GM12878 (cell line): Measurements from ENCODE around the gene GIPC1. TPM values are rescaled to one million over a fixed set of nuclear protein-coding genes. Genes with fewer than 3 reads are reported as not detected.

ENCODE experiments used
- ATAC-seq: fragments of 200-7000 bp; cut with Tn5 transposase; 3 replicates; pipeline ENCODE4 v1.9.1; 2020; ENCODE audit warnings: mild to moderate bottlenecking, moderate library complexity
- BruUV-seq: library from RNA; stranded (reverse); fragments of 400-500 nt; replicated peaks from 2 replicates; lab custom pipeline; 2021; lab: Mats Ljungman, UMichigan
- CTCF ChIA-PET: fragments of 300-600 bp; sonication (Branson Sonifier 250); formaldehyde crosslinking; extraction: SDS; loops from one replicate; lab custom pipeline; 2021; ENCODE audit warnings: inconsistent platforms; lab: Yijun Ruan, JAX
- POLR2A ChIA-PET: fragments of 350-600 bp; formaldehyde crosslinking; extraction: SDS; loops from one replicate; lab custom pipeline; 2021; ENCODE audit warnings: inconsistent platforms; lab: Charles Lee
- RAD21 ChIA-PET: fragments of 300-600 bp; sonication (Branson Sonifier 250); formaldehyde crosslinking; loops from one replicate; lab custom pipeline; 2023; ENCODE audit warnings: antibody characterized with exemption; ENCODE audit not compliant: unreplicated experiment; lab: Charles Lee
- SMC1A ChIA-PET: fragments of 300-600 bp; sonication (Branson Sonifier 250); formaldehyde crosslinking; loops from one replicate; lab custom pipeline; 2023; ENCODE audit not compliant: unreplicated experiment, uncharacterized antibody; lab: Charles Lee
- DNase-seq: peaks from one replicate; pipeline ENCODE4 v3.0.0-alpha.2; 2011; ENCODE audit warnings: low read depth, low spot score
- FAIRE-seq: peaks from 3 replicates; lab custom pipeline; 2011; peaks lifted over from hg19 to GRCh38; lab: Jason Lieb, UNC
- H2AFZ ChIP-seq: 2 replicates; pipeline ENCODE4 v1.6.0; 2011; ENCODE audit warnings: low read depth, low read length, control low read depth; ENCODE audit not compliant: control insufficient read depth
- H3K27ac ChIP-seq: 2 replicates; pipeline ENCODE4 v1.5.1; 2011; ENCODE audit warnings: control low read depth; ENCODE audit not compliant: control insufficient read depth, insufficient read depth
- H3K27me3 ChIP-seq, 2 experiments: replicated peaks in 1 of 2; 2 replicates each; pipeline versions ENCODE4 v1.6.0 to v1.6.1; 2011; ENCODE audit warnings: low read length in 1 of 2; ENCODE audit not compliant: control insufficient read depth in 2 of 2, insufficient read depth in 2 of 2
- H3K36me3 ChIP-seq, 2 experiments: 2 replicates each; pipeline ENCODE4 v1.5.1; 2011; ENCODE audit warnings: low read length in 1 of 2; ENCODE audit not compliant: control insufficient read depth in 2 of 2, insufficient read depth in 2 of 2
- H3K4me1 ChIP-seq: 2 replicates; pipeline ENCODE4 v1.6.1; 2011; ENCODE audit warnings: mild to moderate bottlenecking, low read length, moderate library complexity, mixed read lengths; ENCODE audit not compliant: control insufficient read depth, insufficient read depth
- H3K4me2 ChIP-seq: 2 replicates; pipeline ENCODE4 v1.6.0; 2011; ENCODE audit warnings: control low read depth; ENCODE audit not compliant: control insufficient read depth, insufficient read depth
- H3K4me3 ChIP-seq: fragments of 200-600 bp; sonication (generic); 2 replicates; pipeline ENCODE4 v1.5.1; 2016
- H3K79me2 ChIP-seq: 2 replicates; pipeline ENCODE4 v1.6.0; 2011; ENCODE audit warnings: low read length; ENCODE audit not compliant: control insufficient read depth, insufficient read depth
- H3K9ac ChIP-seq: 2 replicates; pipeline ENCODE4 v1.8.0; 2011; ENCODE audit warnings: low read length, control low read depth, mixed read lengths; ENCODE audit not compliant: control insufficient read depth, insufficient read depth
- H3K9me3 ChIP-seq: replicated peaks from 3 replicates; pipeline ENCODE4 v1.5.1; 2011; ENCODE audit warnings: mild to moderate bottlenecking, low read length; ENCODE audit not compliant: control insufficient read depth, insufficient read depth
- H4K20me1 ChIP-seq: 2 replicates; pipeline ENCODE4 v1.6.0; 2011; ENCODE audit not compliant: control insufficient read depth, insufficient read depth
- CTCF ChIP-seq, 3 experiments: IDR thresholded peaks in 2 of 3; conservative IDR thresholded peaks in 1 of 3; 2 replicates each; pipeline ENCODE4 v1.5.1; 2011; ENCODE audit warnings: low read depth in 3 of 3, low read length in 3 of 3, mild to moderate bottlenecking in 3 of 3, control low read depth in 2 of 3, moderate library complexity in 2 of 3, inconsistent platforms in 1 of 3, mixed read lengths in 1 of 3; ENCODE audit not compliant: control insufficient read depth in 2 of 3, insufficient read depth in 1 of 3; ENCODE audit errors: extremely low read depth in 1 of 3
- HCFC1 ChIP-seq: fragments of 150-350 bp; IDR thresholded peaks from 2 replicates; pipeline ENCODE4 v1.6.1; 2014; ENCODE audit warnings: low read length
- MLLT1 ChIP-seq: fragments of 450-650 bp; IDR thresholded peaks from 2 replicates; pipeline ENCODE4 v1.6.1; 2016; ENCODE audit warnings: mild to moderate bottlenecking
- RELB ChIP-seq: fragments of 450-650 bp; IDR thresholded peaks from 2 replicates; pipeline ENCODE4 v1.6.1; 2017; ENCODE audit warnings: low read depth, mild to moderate bottlenecking, moderate library complexity
- WGBS: methylation state at CpG from one replicate; pipeline ENCODE4 v1.1.6; 2016; ENCODE audit warnings: low lambda C conversion rate; ENCODE audit not compliant: insufficient replicate concordance, insufficient coverage; ENCODE audit errors: missing lambda C conversion rate; 5-methylcytosine and 5-hydroxymethylcytosine counted together
- in situ Hi-C: fragments of 300-500 bp; cut with MboI; formaldehyde crosslinking; loops from 9 replicates; pipeline ENCODE4 v1.14.3; 2018; ENCODE audit warnings: mixed read lengths
- intact Hi-C: fragments of 100-400 bp; cut with micrococcal nuclease; formaldehyde crosslinking; loops from one replicate; pipeline ENCODE4 v1.14.2; 2022; ENCODE audit not compliant: unreplicated experiment
- polyA plus RNA-seq, 11 experiments: library from polyadenylated mRNA; depleted of rRNA in 4 of 11; unstranded in 6 of 11; stranded (reverse) in 5 of 11; fragments of >200 nt; fragmentation: Nextera tagmentation in 4 of 11; fragmentation: Illumina TruSeq in 1 of 11; extraction: Ambion mirVana in 4 of 11; extraction: Trizol in 1 of 11; gene quantifications; 1 replicate in 1 of 11; 2 replicates in 10 of 11; pipeline versions ENCODE4 v1.2.1 to v1.2.3, GENCODE V29; 2011 to 2016; ENCODE audit warnings: inconsistent platforms in 2 of 11, missing spikeins in 2 of 11, low read depth in 1 of 11
- total RNA-seq, 4 experiments: library from RNA; depleted of rRNA in 3 of 4; stranded (reverse); fragments of >200 nt in 3 of 4; fragmentation: Illumina TruSeq in 1 of 4; extraction: Trizol in 1 of 4; gene quantifications; 2 replicates each; pipeline versions ENCODE4 v1.2.1 to v1.2.3, GENCODE V29; 2013 to 2021

The GIPC1 gene
- total and polyA plus RNA-seq, 10 of the 15 experiments (the other 5 are each of a cell fraction or from before 2014, with no cell fraction given), result 0.47 to 24.1 (median 13.6) TPM

GRCh38 chr19:14473073-14473977, 22.6 kb downstream of the GIPC1 start:
- H3K36me3 ChIP-seq, result peaks cover 1 to 3% of the 10 kb centered on the region in 2 experiments; a peak in 3 of 4 replicates
- H3K4me3 ChIP-seq, result no peak overlapping the region
- H3K27me3 ChIP-seq, result peaks cover 5 to 6% of the 10 kb centered on the region in 2 experiments; a peak in 3 of 4 replicates
- ATAC-seq (no peak), FAIRE-seq (no peak), DNase-seq (no peak)
- CTCF ChIA-PET, result interaction anchor here (0.6 to 2.0 kb wide), 13 partner anchors 7 to 1367 kb away, joined by 3 to 15 read pairs (median 4); partner anchors contain the start of gene PKN1
- SMC1A ChIA-PET, result interaction anchor here (0.8 kb wide), 1 partner anchor 41 kb away, joined by 3 read pairs; no protein-coding TSS in a partner anchor
- H3K4me2 ChIP-seq, result no peak overlapping the region; the same call in 1 of the 2 replicates
- intact Hi-C loops (loop anchor here (5.0 to 10.0 kb wide), 3 partner anchors 41 to 119 kb away; partner anchors contain the start of genes DDX39A and PKN1), in situ Hi-C loops (no loop called here)
- H3K4me1 ChIP-seq, result no peaks in the 10 kb centered on the region
- H3K27ac ChIP-seq, result no peak overlapping the region
- RAD21 ChIA-PET, result interaction anchor here (0.7 to 1.4 kb wide), 2 partner anchors 41 to 43 kb away, joined by 3 to 4 read pairs; no protein-coding TSS in a partner anchor
- no peak overlapping the region for H3K9ac ChIP-seq
- H4K20me1 ChIP-seq, result no peaks in the 10 kb centered on the region; the same call in 1 of the 2 replicates
- POLR2A ChIA-PET, result no interaction called here
- H3K9me3 ChIP-seq, result no peaks in the 10 kb centered on the region
- no TSS peak for BruUV-seq
- TF ChIP-seq RELB (no peak), MLLT1 (no peak), CTCF (IDR thresholded peaks at IDR 0.05 in 2 of 3, conservative IDR thresholded peaks at IDR 0.05 in 1 of 3; ENCODE audit: control insufficient read depth in 2 of 3, extremely low read depth in 1 of 3, insufficient read depth in 1 of 3, low read depth in 3 of 3, low read length in 3 of 3) (peak; percentile 7 to 10 (median 8); a peak in 2 of 6 replicates), HCFC1 (no peak)
- no peak overlapping the region for H2AFZ ChIP-seq
- WGBS, result 24% methylated on average over 57 of the region's 97 CpGs
- H3K79me2 ChIP-seq, result no peaks in the 10 kb centered on the region
